ENCODE data around the gene TMCO1. TPM values are rescaled to one million over a fixed set of nuclear protein-coding genes. Genes with fewer than 3 reads are reported as not detected.
A peak's percentile ranks its signal among the peaks of the same experiment; 100 is the strongest.

TMCO1 gene
- total RNA-seq, 1 donor from 2014 or later: 95.1 TPM

- no peak for TF ChIP-seq CTCF (conservative IDR thresholded peaks at IDR 0.05)
- Mint-ChIP-seq H3K9me3 (peaks cover under 1% of the 10 kb centered on the region), H3K4me1 (peaks cover 16% of the 10 kb centered on the region), H3K36me3 (ENCODE audit: low read depth) (peaks cover 15% of the 10 kb centered on the region), H3K27me3 (ENCODE audit: low read depth) (peaks cover 3% of the 10 kb centered on the region), H3K27ac (ENCODE audit: unreplicated experiment) (no peak overlapping the region), H3K4me3 (no peak overlapping the region)
- DNase-seq (ENCODE audit: low read depth, low spot score): no peak
Measured at GRCh38 chr1:165773324-165773965, 4.8 kb upstream of the TMCO1 start.

DNA sequence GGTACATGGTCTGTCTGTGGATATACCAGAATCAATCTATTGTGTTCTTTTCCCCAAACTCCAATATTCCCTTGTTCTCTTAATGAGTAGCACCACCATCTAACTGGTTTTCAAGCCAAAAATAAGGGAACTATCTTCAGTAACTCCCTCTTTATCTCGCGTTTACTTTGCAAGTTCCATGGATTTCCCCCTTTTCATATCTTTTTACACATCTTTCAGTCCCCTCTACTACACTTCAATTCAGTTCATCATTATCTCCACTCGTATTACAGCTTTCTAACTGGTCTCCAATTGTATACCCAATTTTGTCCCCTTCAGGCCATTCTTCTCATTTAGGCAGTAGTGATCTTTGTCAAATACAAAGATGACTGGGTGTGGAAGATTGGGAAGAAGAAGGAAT is 4.1 kb upstream of the TMCO1 start:
- no peaks in the 10 kb centered on the region for H3K9me3 Mint-ChIP-seq
- H3K4me1 Mint-ChIP-seq: peaks cover 23% of the 10 kb centered on the region
- H3K4me3 Mint-ChIP-seq: peak overlapping the region; percentile 17
- TF ChIP-seq CTCF (conservative IDR thresholded peaks at IDR 0.05): no peak
- no peaks in the 10 kb centered on the region for H3K27me3 Mint-ChIP-seq (ENCODE audit: low read depth)
- H3K27ac Mint-ChIP-seq (ENCODE audit: unreplicated experiment): no peak overlapping the region
- no peak for DNase-seq (ENCODE audit: low read depth, low spot score)
- peaks cover 17% of the 10 kb centered on the region for H3K36me3 Mint-ChIP-seq (ENCODE audit: low read depth)

DNA sequence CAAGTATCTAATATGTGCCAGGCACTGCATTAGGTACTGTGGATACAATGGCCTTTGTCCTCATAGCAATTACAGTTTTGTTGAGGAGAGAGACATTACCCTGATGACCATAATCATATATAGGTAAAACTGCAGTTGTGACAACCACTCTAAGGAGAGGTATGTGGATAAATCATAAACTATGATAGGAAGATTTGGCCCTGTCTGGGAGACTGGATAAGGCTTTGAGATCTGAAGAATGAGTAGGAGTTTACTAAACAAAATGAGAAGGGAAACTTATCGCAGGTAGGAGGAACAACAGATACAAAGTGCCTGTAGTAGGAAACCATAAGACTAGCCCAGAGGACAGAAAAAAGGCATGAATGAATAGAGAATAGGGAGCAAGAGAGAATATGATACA is 4.4 kb downstream of the TMCO1 start:
- Mint-ChIP-seq H3K9me3 (no peaks in the 10 kb centered on the region), H3K4me1 (peaks cover 35% of the 10 kb centered on the region), H3K27ac (ENCODE audit: unreplicated experiment) (no peak overlapping the region), H3K36me3 (ENCODE audit: low read depth) (peaks cover 28% of the 10 kb centered on the region), H3K4me3 (peak overlapping the region; percentile 4), H3K27me3 (ENCODE audit: low read depth) (no peaks in the 10 kb centered on the region)
- no peak for DNase-seq (ENCODE audit: low read depth, low spot score)
- TF ChIP-seq CTCF (conservative IDR thresholded peaks at IDR 0.05): no peak

GRCh38 chr1:165763442-165763841 is 5.2 kb downstream of the TMCO1 start:
- Mint-ChIP-seq H3K4me1 (peaks cover 27% of the 10 kb centered on the region), H3K27ac (ENCODE audit: unreplicated experiment) (no peak overlapping the region), H3K4me3 (no peak overlapping the region), H3K9me3 (no peaks in the 10 kb centered on the region), H3K36me3 (ENCODE audit: low read depth) (peaks cover 22% of the 10 kb centered on the region), H3K27me3 (ENCODE audit: low read depth) (no peaks in the 10 kb centered on the region)
- TF ChIP-seq CTCF (conservative IDR thresholded peaks at IDR 0.05): no peak
- no peak for DNase-seq (ENCODE audit: low read depth, low spot score)

- no peak overlapping the region for H3K4me3 Mint-ChIP-seq
- no peak overlapping the region for H3K27ac Mint-ChIP-seq (ENCODE audit: unreplicated experiment)
- no peaks in the 10 kb centered on the region for H3K9me3 Mint-ChIP-seq
- no peaks in the 10 kb centered on the region for H3K27me3 Mint-ChIP-seq (ENCODE audit: low read depth)
- DNase-seq (ENCODE audit: low read depth, low spot score): no peak
- H3K36me3 Mint-ChIP-seq (ENCODE audit: low read depth): peaks cover 24% of the 10 kb centered on the region
- H3K4me1 Mint-ChIP-seq: peaks cover 20% of the 10 kb centered on the region
- no peak for TF ChIP-seq CTCF (conservative IDR thresholded peaks at IDR 0.05)
Measured at GRCh38 chr1:165762725-165763124, 5.9 kb downstream of the TMCO1 start.

Measured in neural crest cell (in vitro differentiated cells).